Lower leg skin (tissue), 3 donors: ENCODE results near the gene BRWD1.

Source experiments
- POLR2A ChIP-seq, 2 donors: fragments of 450-650 bp; IDR thresholded peaks; one replicate each; pipeline ENCODE4 v1.6.1; 2016 to 2017; ENCODE audit warnings: antibody characterized with exemption in 2 of 2, mild to moderate bottlenecking in 1 of 2, moderate library complexity in 1 of 2
- TF ChIP-seq, protein P1 (sequence below), 3 donors: fragments of 450-650 bp; IDR thresholded peaks; one replicate each; pipeline ENCODE4 v1.5.1; 2016; ENCODE audit warnings: antibody characterized with exemption in 3 of 3, mild to moderate bottlenecking in 3 of 3, moderate library complexity in 2 of 3

DNA sequence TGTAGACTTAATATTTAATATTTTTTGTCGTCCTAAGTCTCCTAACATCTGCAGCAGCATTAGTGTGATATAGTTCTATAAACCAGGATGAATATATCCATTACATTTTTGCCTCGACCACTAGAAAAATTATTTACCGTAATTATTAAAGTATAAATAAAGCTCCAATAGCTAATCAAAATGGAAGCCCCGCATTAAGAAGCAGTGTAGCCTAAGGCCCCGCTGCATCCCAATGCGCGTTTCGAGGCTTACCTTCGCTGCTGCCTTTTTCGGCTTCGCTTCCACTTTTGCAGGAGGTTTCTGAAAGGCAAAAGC is 34.6 kb upstream of the BRWD1 start:
- no peak for TF ChIP-seq POLR2A (IDR thresholded peaks at IDR 0.05)
- TF ChIP-seq, protein P1, sequence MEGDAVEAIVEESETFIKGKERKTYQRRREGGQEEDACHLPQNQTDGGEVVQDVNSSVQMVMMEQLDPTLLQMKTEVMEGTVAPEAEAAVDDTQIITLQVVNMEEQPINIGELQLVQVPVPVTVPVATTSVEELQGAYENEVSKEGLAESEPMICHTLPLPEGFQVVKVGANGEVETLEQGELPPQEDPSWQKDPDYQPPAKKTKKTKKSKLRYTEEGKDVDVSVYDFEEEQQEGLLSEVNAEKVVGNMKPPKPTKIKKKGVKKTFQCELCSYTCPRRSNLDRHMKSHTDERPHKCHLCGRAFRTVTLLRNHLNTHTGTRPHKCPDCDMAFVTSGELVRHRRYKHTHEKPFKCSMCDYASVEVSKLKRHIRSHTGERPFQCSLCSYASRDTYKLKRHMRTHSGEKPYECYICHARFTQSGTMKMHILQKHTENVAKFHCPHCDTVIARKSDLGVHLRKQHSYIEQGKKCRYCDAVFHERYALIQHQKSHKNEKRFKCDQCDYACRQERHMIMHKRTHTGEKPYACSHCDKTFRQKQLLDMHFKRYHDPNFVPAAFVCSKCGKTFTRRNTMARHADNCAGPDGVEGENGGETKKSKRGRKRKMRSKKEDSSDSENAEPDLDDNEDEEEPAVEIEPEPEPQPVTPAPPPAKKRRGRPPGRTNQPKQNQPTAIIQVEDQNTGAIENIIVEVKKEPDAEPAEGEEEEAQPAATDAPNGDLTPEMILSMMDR (IDR thresholded peaks at IDR 0.05): no peak
